Nephron (organoid): Measurements from ENCODE around the gene FLT3.
A peak's percentile ranks its signal among the peaks of the same experiment; 100 is the strongest.

ENCODE experiments used
- H3K27ac Mint-ChIP-seq, 3 experiments: 2 replicates each; pipeline ENCODE4 v1.8.0; 2020; ENCODE audit warnings: mixed read lengths in 3 of 3, mild to moderate bottlenecking in 2 of 3, moderate library complexity in 1 of 3
- H3K27me3 Mint-ChIP-seq: 2 replicates; pipeline ENCODE4 v1.8.0; 2021; ENCODE audit warnings: low read depth, mild to moderate bottlenecking, moderate library complexity, mixed read lengths
- H3K36me3 Mint-ChIP-seq: 2 replicates; pipeline ENCODE4 v1.8.0; 2020; ENCODE audit warnings: low read depth, mixed read lengths
- H3K4me1 Mint-ChIP-seq: 2 replicates; pipeline ENCODE4 v1.8.0; 2020; ENCODE audit warnings: mixed read lengths
- H3K4me3 Mint-ChIP-seq, 3 experiments: 2 replicates each; pipeline ENCODE4 v1.8.0; 2020; ENCODE audit warnings: mild to moderate bottlenecking in 3 of 3, mixed read lengths in 3 of 3, moderate library complexity in 2 of 3
- H3K9me3 Mint-ChIP-seq: 2 replicates; pipeline ENCODE4 v1.8.0; 2020; ENCODE audit warnings: mixed read lengths
- TF ChIP-seq, protein P1 (sequence below), 3 experiments: fragments of 200-600 bp; sonication (generic); IDR thresholded peaks; one replicate each; pipeline ENCODE4 v1.5.0; 2021; ENCODE audit warnings: antibody characterized with exemption in 3 of 3; ENCODE audit not compliant: unreplicated experiment in 3 of 3

Gene FLT3

GRCh38 chr13:27954406-27954851 is 145.9 kb downstream of the FLT3 start:
- TF ChIP-seq, protein P1, sequence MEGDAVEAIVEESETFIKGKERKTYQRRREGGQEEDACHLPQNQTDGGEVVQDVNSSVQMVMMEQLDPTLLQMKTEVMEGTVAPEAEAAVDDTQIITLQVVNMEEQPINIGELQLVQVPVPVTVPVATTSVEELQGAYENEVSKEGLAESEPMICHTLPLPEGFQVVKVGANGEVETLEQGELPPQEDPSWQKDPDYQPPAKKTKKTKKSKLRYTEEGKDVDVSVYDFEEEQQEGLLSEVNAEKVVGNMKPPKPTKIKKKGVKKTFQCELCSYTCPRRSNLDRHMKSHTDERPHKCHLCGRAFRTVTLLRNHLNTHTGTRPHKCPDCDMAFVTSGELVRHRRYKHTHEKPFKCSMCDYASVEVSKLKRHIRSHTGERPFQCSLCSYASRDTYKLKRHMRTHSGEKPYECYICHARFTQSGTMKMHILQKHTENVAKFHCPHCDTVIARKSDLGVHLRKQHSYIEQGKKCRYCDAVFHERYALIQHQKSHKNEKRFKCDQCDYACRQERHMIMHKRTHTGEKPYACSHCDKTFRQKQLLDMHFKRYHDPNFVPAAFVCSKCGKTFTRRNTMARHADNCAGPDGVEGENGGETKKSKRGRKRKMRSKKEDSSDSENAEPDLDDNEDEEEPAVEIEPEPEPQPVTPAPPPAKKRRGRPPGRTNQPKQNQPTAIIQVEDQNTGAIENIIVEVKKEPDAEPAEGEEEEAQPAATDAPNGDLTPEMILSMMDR (IDR thresholded peaks at IDR 0.05; ENCODE audit: unreplicated experiment in 3 of 3), result no peak
- Mint-ChIP-seq H3K9me3 (peaks cover 3% of the 10 kb centered on the region), H3K4me3 (peak overlapping the region; percentile 81 to 84 (median 82))

DNA sequence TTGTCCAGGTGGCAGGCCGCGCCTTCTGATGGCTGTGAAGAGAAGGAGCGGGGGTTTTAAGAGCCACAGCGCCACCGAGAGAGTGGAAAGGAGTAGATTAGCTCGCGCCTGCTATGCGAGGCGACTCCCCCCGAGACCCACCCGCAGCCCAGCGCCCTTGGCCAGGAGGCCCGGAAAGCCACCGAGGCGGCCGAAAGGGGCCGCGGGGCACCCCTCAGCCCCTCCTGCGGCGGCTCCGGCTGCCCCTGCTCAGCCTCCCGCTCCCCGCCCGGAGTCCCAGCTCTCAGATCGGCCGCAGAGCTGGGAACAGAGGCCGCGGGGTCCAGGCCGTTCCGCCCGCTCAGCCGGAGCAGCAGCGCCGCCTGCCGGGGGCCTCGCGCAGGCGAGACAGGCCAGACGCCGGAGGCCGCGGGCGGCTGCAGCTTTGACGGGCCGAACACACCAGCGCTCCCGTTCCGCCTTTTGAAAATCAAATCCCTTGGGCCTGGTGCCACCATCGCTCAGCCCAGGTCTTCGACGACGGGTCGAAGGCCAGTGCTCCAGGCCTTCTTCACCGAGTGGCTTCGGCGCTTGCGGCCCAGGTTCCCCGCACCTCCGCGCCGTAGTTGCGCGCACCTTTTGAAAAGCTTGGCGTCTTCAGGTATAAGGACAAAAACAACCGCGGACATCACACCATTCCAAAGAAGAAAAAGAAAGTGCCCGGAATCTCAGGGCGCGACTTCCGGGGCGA is 146.5 kb downstream of the FLT3 start:
- H3K4me1 Mint-ChIP-seq, result no peaks in the 10 kb centered on the region
- H3K36me3 Mint-ChIP-seq, result no peaks in the 10 kb centered on the region
- H3K4me3 Mint-ChIP-seq, result peak overlapping the region; percentile 81 to 88 (median 83)
- peak overlapping the region in 2 of 3 experiments; percentile 83 to 94 for H3K27ac Mint-ChIP-seq
- TF ChIP-seq, protein P1 (IDR thresholded peaks at IDR 0.05; ENCODE audit: unreplicated experiment in 3 of 3), result peak; percentile 89 to 99 (median 96)
- H3K27me3 Mint-ChIP-seq, result peaks cover 96% of the 10 kb centered on the region
- H3K9me3 Mint-ChIP-seq, result peaks cover 3% of the 10 kb centered on the region

More at GRCh38 chr13:27954406-27954851, 145.9 kb downstream of the FLT3 start:
- H3K36me3 Mint-ChIP-seq, result no peaks in the 10 kb centered on the region
- peaks cover 99% of the 10 kb centered on the region for H3K27me3 Mint-ChIP-seq
- no peaks in the 10 kb centered on the region for H3K4me1 Mint-ChIP-seq
- no peak overlapping the region for H3K27ac Mint-ChIP-seq
